Liver (tissue), 9 donors: ENCODE data around the gene IRAG1. TPM values are rescaled to one million over a fixed set of nuclear protein-coding genes. Genes with fewer than 3 reads are reported as not detected.

Experiments
- DNase-seq: peaks from one replicate; pipeline ENCODE4 v3.0.0-alpha.2; 2017; ENCODE audit warnings: low spot score
- H3K27ac ChIP-seq, 2 donors: one replicate each; pipeline ENCODE4 v1.7.0; 2013; ENCODE audit warnings: inconsistent platforms in 2 of 2, low read length in 2 of 2, control low read depth in 1 of 2, low read depth in 1 of 2, mild to moderate bottlenecking in 1 of 2
- H3K27me3 ChIP-seq, 4 donors: one replicate each; pipeline versions ENCODE4 v1.6.1 to v1.7.0; 2013; ENCODE audit warnings: low read length in 3 of 4, inconsistent platforms in 1 of 4, mild to moderate bottlenecking in 1 of 4, moderate library complexity in 1 of 4; ENCODE audit not compliant: control insufficient read depth in 4 of 4, insufficient read depth in 4 of 4
- H3K36me3 ChIP-seq, 4 donors: one replicate each; pipeline versions ENCODE4 v1.6.1 to v1.7.0; 2013; ENCODE audit warnings: low read length in 3 of 4, mild to moderate bottlenecking in 3 of 4, low read depth in 1 of 4, moderate library complexity in 1 of 4; ENCODE audit not compliant: control insufficient read depth in 4 of 4, insufficient read depth in 3 of 4
- H3K4me1 ChIP-seq, 4 donors: one replicate each; pipeline versions ENCODE4 v1.6.1 to v1.7.0; 2013; ENCODE audit warnings: low read length in 3 of 4, mild to moderate bottlenecking in 3 of 4, moderate library complexity in 1 of 4; ENCODE audit not compliant: control insufficient read depth in 4 of 4, insufficient read depth in 4 of 4
- H3K4me3 ChIP-seq, 3 donors: one replicate each; pipeline versions ENCODE4 v1.6.1 to v1.7.0; 2013; ENCODE audit warnings: low read length in 3 of 3, control low read depth in 1 of 3, low read depth in 1 of 3, mild to moderate bottlenecking in 1 of 3
- H3K9ac ChIP-seq, 2 donors: one replicate each; pipeline ENCODE4 v1.7.0; 2013; ENCODE audit warnings: low read length in 2 of 2, mild to moderate bottlenecking in 2 of 2, moderate library complexity in 2 of 2, control low read depth in 1 of 2, low read depth in 1 of 2
- H3K9me3 ChIP-seq, 4 donors: one replicate each; pipeline versions ENCODE4 v1.6.1 to v1.7.0; 2013; ENCODE audit warnings: low read length in 3 of 4; ENCODE audit not compliant: control insufficient read depth in 4 of 4
- EGR1 ChIP-seq, 2 donors: IDR thresholded peaks; 2 replicates each; pipeline ENCODE4 v1.6.1; 2016 to 2018; ENCODE audit warnings: antibody characterized with exemption in 2 of 2, low read depth in 2 of 2
- FOXA1 ChIP-seq: IDR thresholded peaks from 2 replicates; pipeline ENCODE4 v1.6.1; 2016; ENCODE audit warnings: antibody characterized with exemption
- FOXA2 ChIP-seq: IDR thresholded peaks from 2 replicates; pipeline ENCODE4 v1.6.1; 2016; ENCODE audit warnings: antibody characterized with exemption
- GABPA ChIP-seq, 2 donors: IDR thresholded peaks in 1 of 2; conservative IDR thresholded peaks in 1 of 2; 2 replicates each; pipeline ENCODE4 v1.6.1; 2016; ENCODE audit warnings: antibody characterized with exemption in 2 of 2, mild to moderate bottlenecking in 1 of 2, moderate library complexity in 1 of 2
- HNF4A ChIP-seq, 2 donors: conservative IDR thresholded peaks; 2 replicates each; pipeline ENCODE4 v1.6.1; 2016; ENCODE audit warnings: antibody characterized with exemption in 2 of 2, mild to moderate bottlenecking in 2 of 2
- HNF4G ChIP-seq: IDR thresholded peaks from 2 replicates; pipeline ENCODE4 v1.6.1; 2016; ENCODE audit warnings: antibody characterized with exemption
- JUND ChIP-seq, 2 donors: IDR thresholded peaks; 2 replicates each; pipeline ENCODE4 v1.6.1; 2016; ENCODE audit warnings: antibody characterized with exemption in 2 of 2
- NR2F2 ChIP-seq: IDR thresholded peaks from 2 replicates; pipeline ENCODE4 v1.6.1; 2016; ENCODE audit warnings: antibody characterized with exemption
- RAD21 ChIP-seq, 2 donors: IDR thresholded peaks; 2 replicates each; pipeline ENCODE4 v1.6.1; 2016; ENCODE audit warnings: antibody characterized with exemption in 2 of 2, mild to moderate bottlenecking in 2 of 2
- SP1 ChIP-seq: IDR thresholded peaks from 2 replicates; pipeline ENCODE4 v1.6.1; 2018; ENCODE audit warnings: antibody characterized with exemption, mild to moderate bottlenecking
- TAF1 ChIP-seq: conservative IDR thresholded peaks from 2 replicates; pipeline ENCODE4 v1.6.1; 2016; ENCODE audit warnings: antibody characterized with exemption, mild to moderate bottlenecking
- YY1 ChIP-seq: IDR thresholded peaks from 2 replicates; pipeline ENCODE4 v1.6.1; 2016; ENCODE audit warnings: antibody characterized with exemption, mild to moderate bottlenecking
- WGBS: extraction: QIAGEN DNeasy Blood & Tissue Kit; methylation state at CpG from one replicate; pipeline ENCODE4 v1.1.7; 2013; 5-methylcytosine and 5-hydroxymethylcytosine counted together
- polyA plus RNA-seq, 2 donors: library from polyadenylated mRNA; stranded (reverse) in 1 of 2; unstranded in 1 of 2; fragments of 200-250 nt in 1 of 2; fragments of >200 nt in 1 of 2; fragmentation: Nextera tagmentation in 1 of 2; extraction: Ambion mirVana in 1 of 2; gene quantifications; one replicate each; pipeline versions ENCODE4 v1.2.1 to v1.2.3, GENCODE V29; 2013 to 2015
- total RNA-seq, 2 donors: library from RNA; depleted of rRNA; stranded (reverse); fragments of >200 nt; gene quantifications; one replicate each; pipeline ENCODE4 v1.2.3, GENCODE V29; 2014
- TF ChIP-seq, protein P1 (sequence below): IDR thresholded peaks from 2 replicates; pipeline ENCODE4 v1.6.1; 2016; ENCODE audit warnings: antibody characterized with exemption
- TF ChIP-seq, protein P2 (sequence below): IDR thresholded peaks from 2 replicates; pipeline ENCODE4 v1.6.1; 2016; ENCODE audit warnings: antibody characterized with exemption
- TF ChIP-seq, protein P3 (sequence below): fragments of 150-350 bp; IDR thresholded peaks from 2 replicates; pipeline ENCODE4 v1.5.1; 2017; ENCODE audit warnings: improper control_type of control experiment, low read depth, low read length; ENCODE audit not compliant: missing input control
- TF ChIP-seq, protein P4 (sequence below): IDR thresholded peaks from 2 replicates; pipeline ENCODE4 v1.6.1; 2016; ENCODE audit warnings: antibody characterized with exemption
- TF ChIP-seq, protein P5 (sequence below): IDR thresholded peaks from 2 replicates; pipeline ENCODE4 v1.6.1; 2016; ENCODE audit warnings: antibody characterized with exemption, mild to moderate bottlenecking
- donor health status: healthy.
- donor health status: healthy.
- donor health status: healthy.
- donor health status: healthy.
- donor health status: healthy.

IRAG1 gene
- total and polyA plus RNA-seq, 4 donors: 0.29 to 4.4 (median 2.0) TPM

DNA sequence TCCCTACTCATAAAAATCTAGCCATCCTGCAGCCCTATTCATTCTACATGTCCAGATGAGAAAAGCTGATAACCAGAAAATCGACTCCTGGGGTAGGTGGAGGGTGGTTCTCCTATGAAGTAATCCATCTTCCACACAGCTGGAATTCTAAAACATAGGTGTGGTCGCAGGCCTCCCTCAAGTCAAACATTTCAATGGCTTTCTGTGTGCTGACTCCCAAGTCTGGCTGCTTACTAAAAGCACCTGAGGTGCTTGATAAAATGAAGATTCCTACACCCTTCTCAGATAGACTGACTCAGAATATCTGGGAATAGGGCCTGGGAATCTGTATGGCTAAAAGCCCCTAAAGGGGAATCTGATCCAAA is 26.1 kb downstream of the IRAG1 start:
- no peak for TF ChIP-seq JUND (IDR thresholded peaks at IDR 0.05)
- TF ChIP-seq, protein P1, sequence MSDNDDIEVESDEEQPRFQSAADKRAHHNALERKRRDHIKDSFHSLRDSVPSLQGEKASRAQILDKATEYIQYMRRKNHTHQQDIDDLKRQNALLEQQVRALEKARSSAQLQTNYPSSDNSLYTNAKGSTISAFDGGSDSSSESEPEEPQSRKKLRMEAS: no peak
- no peak for TF ChIP-seq SP1
- no peak for TF ChIP-seq NR2F2
- TF ChIP-seq, protein P2, sequence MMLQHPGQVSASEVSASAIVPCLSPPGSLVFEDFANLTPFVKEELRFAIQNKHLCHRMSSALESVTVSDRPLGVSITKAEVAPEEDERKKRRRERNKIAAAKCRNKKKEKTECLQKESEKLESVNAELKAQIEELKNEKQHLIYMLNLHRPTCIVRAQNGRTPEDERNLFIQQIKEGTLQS: no peak
- TF ChIP-seq HNF4G: no peak
- no peak for TF ChIP-seq GABPA (IDR thresholded peaks at IDR 0.05 in 1 of 2, conservative IDR thresholded peaks at IDR 0.05 in 1 of 2)
- no peak for TF ChIP-seq HNF4A (conservative IDR thresholded peaks at IDR 0.05)
- TF ChIP-seq, protein P3, sequence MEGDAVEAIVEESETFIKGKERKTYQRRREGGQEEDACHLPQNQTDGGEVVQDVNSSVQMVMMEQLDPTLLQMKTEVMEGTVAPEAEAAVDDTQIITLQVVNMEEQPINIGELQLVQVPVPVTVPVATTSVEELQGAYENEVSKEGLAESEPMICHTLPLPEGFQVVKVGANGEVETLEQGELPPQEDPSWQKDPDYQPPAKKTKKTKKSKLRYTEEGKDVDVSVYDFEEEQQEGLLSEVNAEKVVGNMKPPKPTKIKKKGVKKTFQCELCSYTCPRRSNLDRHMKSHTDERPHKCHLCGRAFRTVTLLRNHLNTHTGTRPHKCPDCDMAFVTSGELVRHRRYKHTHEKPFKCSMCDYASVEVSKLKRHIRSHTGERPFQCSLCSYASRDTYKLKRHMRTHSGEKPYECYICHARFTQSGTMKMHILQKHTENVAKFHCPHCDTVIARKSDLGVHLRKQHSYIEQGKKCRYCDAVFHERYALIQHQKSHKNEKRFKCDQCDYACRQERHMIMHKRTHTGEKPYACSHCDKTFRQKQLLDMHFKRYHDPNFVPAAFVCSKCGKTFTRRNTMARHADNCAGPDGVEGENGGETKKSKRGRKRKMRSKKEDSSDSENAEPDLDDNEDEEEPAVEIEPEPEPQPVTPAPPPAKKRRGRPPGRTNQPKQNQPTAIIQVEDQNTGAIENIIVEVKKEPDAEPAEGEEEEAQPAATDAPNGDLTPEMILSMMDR: no peak
- TF ChIP-seq RAD21 (IDR thresholded peaks at IDR 0.05): no peak
- TF ChIP-seq EGR1 (IDR thresholded peaks at IDR 0.05; ENCODE audit: low read depth in 2 of 2): no peak
- 74% methylated on average over 2 of the region's 2 CpGs for WGBS
- DNase-seq: no peak
- H3K27ac ChIP-seq: no peak overlapping the region
- H3K27me3 ChIP-seq: no peaks in the 10 kb centered on the region
- H3K4me1 ChIP-seq: peaks cover 0 to 3% (median 0%) of the 10 kb centered on the region in 4 donors
- H3K9me3 ChIP-seq: no peaks in the 10 kb centered on the region
- no peak overlapping the region for H3K9ac ChIP-seq
- H3K36me3 ChIP-seq: no peaks in the 10 kb centered on the region
- no peak overlapping the region for H3K4me3 ChIP-seq

DNA sequence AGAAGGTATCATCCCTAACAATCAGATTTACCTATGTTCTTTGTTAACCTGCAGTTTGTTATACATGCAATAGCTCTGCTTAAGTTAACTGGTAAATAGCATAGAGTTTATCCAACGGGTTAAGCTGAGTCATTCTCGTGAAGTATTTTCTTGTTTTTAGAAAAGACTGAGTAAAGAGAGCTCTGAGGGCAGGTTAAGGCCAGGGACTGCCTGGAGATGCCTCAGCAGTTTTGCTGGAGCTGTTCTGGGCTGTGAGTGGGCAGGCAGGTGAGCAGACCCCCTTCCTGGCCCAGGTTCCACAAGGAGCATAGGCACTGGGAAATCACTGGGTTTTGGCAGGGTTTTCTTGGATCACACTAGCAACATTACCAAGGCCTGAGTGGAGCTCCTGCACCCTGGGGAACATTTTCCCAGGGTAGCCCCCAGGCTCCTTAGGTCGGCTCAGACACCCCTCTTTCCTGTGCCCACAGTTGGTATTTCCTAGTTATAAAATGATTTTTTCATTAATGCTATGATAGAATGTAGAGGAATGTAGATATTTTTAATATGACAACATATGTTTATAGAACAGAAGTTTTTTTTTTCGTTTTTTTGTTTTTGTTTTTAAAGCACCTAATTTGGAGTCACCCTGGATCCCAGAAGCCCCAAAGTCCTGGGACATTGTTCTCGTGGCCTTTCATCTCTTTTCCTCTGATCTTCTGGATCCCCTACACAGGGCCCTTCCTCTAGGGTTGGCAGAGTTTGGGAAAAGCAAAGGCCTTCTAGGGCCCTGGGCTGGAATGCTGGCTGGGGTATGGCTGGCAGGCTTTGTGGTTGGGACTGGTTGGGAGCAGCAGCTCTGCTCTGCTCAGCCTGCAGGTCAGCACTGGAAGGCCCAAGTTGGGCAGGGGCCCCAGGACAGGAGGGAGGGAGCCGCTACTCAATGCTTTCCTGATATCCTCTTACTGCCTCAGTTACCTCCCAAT is 26.7 kb downstream of the IRAG1 start:
- DNase-seq: no peak

DNA sequence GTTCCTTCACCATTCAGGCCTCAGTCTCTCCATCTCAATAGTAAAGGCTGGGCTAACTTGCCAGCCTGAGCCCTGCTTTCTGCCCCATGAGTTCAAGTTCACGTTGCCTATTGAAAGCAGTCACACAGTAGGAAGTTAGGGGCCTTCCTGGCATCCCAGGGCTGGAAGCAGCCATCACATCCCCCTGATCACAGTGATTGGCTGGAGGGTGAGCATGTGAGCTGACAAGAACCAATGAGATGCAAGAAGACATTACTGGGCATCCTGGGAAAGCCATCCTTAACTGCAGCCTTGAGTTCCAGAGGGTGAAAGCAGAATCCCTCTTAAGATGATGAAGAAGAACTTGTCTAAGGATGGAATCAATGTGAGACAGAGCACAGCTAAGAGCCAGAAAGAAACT is 29.1 kb downstream of the IRAG1 start:
- H3K36me3 ChIP-seq: no peaks in the 10 kb centered on the region
- no peak overlapping the region for H3K4me3 ChIP-seq
- H3K9me3 ChIP-seq: no peaks in the 10 kb centered on the region
- no peak overlapping the region for H3K9ac ChIP-seq
- DNase-seq: no peak
- H3K4me1 ChIP-seq: peaks cover 0 to 3% (median 0%) of the 10 kb centered on the region in 4 donors
- H3K27me3 ChIP-seq: no peaks in the 10 kb centered on the region
- H3K27ac ChIP-seq: no peak overlapping the region
- 90% methylated on average over 1 of the region's 1 CpG for WGBS
- TF ChIP-seq, protein P4, sequence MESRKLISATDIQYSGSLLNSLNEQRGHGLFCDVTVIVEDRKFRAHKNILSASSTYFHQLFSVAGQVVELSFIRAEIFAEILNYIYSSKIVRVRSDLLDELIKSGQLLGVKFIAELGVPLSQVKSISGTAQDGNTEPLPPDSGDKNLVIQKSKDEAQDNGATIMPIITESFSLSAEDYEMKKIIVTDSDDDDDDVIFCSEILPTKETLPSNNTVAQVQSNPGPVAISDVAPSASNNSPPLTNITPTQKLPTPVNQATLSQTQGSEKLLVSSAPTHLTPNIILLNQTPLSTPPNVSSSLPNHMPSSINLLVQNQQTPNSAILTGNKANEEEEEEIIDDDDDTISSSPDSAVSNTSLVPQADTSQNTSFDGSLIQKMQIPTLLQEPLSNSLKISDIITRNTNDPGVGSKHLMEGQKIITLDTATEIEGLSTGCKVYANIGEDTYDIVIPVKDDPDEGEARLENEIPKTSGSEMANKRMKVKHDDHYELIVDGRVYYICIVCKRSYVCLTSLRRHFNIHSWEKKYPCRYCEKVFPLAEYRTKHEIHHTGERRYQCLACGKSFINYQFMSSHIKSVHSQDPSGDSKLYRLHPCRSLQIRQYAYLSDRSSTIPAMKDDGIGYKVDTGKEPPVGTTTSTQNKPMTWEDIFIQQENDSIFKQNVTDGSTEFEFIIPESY: no peak
- TF ChIP-seq YY1 (no peak), HNF4G (no peak), TAF1 (no peak), FOXA1 (no peak), FOXA2 (no peak), RAD21 (IDR thresholded peaks at IDR 0.05) (no peak), NR2F2 (no peak), HNF4A (conservative IDR thresholded peaks at IDR 0.05) (no peak), SP1 (no peak), JUND (IDR thresholded peaks at IDR 0.05) (no peak), EGR1 (IDR thresholded peaks at IDR 0.05; ENCODE audit: low read depth in 2 of 2) (no peak)
- TF ChIP-seq, protein P2: no peak
- TF ChIP-seq, protein P5, sequence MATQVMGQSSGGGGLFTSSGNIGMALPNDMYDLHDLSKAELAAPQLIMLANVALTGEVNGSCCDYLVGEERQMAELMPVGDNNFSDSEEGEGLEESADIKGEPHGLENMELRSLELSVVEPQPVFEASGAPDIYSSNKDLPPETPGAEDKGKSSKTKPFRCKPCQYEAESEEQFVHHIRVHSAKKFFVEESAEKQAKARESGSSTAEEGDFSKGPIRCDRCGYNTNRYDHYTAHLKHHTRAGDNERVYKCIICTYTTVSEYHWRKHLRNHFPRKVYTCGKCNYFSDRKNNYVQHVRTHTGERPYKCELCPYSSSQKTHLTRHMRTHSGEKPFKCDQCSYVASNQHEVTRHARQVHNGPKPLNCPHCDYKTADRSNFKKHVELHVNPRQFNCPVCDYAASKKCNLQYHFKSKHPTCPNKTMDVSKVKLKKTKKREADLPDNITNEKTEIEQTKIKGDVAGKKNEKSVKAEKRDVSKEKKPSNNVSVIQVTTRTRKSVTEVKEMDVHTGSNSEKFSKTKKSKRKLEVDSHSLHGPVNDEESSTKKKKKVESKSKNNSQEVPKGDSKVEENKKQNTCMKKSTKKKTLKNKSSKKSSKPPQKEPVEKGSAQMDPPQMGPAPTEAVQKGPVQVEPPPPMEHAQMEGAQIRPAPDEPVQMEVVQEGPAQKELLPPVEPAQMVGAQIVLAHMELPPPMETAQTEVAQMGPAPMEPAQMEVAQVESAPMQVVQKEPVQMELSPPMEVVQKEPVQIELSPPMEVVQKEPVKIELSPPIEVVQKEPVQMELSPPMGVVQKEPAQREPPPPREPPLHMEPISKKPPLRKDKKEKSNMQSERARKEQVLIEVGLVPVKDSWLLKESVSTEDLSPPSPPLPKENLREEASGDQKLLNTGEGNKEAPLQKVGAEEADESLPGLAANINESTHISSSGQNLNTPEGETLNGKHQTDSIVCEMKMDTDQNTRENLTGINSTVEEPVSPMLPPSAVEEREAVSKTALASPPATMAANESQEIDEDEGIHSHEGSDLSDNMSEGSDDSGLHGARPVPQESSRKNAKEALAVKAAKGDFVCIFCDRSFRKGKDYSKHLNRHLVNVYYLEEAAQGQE: no peak

More for the DNA sequence above, 26.7 kb downstream of the IRAG1 start:
- no peaks in the 10 kb centered on the region for H3K36me3 ChIP-seq
- no peaks in the 10 kb centered on the region for H3K27me3 ChIP-seq
- 77% methylated on average over 6 of the region's 6 CpGs for WGBS
- H3K27ac ChIP-seq: no peak overlapping the region
- H3K4me1 ChIP-seq: peaks cover 0 to 3% (median 0%) of the 10 kb centered on the region in 4 donors
- no peak overlapping the region for H3K4me3 ChIP-seq
- no peaks in the 10 kb centered on the region for H3K9me3 ChIP-seq
- TF ChIP-seq GABPA (IDR thresholded peaks at IDR 0.05 in 1 of 2, conservative IDR thresholded peaks at IDR 0.05 in 1 of 2): no peak
- TF ChIP-seq FOXA2: no peak
- TF ChIP-seq EGR1 (IDR thresholded peaks at IDR 0.05; ENCODE audit: low read depth in 2 of 2): no peak
- TF ChIP-seq SP1: no peak
- H3K9ac ChIP-seq: no peak overlapping the region
